ENCODE results near the gene S100A4.

DNA sequence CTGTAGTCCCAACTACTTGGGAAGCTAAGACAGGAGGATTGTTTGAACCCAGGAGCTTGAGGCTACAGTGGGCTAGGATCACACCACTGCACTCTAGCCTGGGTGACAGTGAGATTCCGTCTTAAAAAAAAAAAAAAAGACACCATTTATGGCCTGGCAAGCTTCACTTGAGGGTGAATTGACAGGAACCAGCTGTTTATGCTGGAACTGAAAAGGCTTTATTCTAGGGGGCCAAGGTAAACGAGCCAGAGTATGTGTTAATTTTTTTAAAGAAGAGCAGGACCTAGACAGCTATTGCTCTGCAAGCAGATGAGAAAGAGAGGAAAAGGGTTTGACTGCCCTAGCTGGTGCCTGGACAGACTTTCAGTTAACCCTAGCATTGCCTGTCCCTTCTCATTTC, 46.9 kb downstream of the S100A4 start:
- TF ChIP-seq SP1 (CRISPR knock-in tag; conservative IDR thresholded peaks at IDR 0.05): no peak
- TF ChIP-seq, protein P1, sequence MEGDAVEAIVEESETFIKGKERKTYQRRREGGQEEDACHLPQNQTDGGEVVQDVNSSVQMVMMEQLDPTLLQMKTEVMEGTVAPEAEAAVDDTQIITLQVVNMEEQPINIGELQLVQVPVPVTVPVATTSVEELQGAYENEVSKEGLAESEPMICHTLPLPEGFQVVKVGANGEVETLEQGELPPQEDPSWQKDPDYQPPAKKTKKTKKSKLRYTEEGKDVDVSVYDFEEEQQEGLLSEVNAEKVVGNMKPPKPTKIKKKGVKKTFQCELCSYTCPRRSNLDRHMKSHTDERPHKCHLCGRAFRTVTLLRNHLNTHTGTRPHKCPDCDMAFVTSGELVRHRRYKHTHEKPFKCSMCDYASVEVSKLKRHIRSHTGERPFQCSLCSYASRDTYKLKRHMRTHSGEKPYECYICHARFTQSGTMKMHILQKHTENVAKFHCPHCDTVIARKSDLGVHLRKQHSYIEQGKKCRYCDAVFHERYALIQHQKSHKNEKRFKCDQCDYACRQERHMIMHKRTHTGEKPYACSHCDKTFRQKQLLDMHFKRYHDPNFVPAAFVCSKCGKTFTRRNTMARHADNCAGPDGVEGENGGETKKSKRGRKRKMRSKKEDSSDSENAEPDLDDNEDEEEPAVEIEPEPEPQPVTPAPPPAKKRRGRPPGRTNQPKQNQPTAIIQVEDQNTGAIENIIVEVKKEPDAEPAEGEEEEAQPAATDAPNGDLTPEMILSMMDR (IDR thresholded peaks at IDR 0.05): no peak
- TF ChIP-seq FOXP1 (CRISPR knock-in tag; IDR thresholded peaks at IDR 0.05; ENCODE audit: borderline replicate concordance): no peak
- TF ChIP-seq, protein P2, sequence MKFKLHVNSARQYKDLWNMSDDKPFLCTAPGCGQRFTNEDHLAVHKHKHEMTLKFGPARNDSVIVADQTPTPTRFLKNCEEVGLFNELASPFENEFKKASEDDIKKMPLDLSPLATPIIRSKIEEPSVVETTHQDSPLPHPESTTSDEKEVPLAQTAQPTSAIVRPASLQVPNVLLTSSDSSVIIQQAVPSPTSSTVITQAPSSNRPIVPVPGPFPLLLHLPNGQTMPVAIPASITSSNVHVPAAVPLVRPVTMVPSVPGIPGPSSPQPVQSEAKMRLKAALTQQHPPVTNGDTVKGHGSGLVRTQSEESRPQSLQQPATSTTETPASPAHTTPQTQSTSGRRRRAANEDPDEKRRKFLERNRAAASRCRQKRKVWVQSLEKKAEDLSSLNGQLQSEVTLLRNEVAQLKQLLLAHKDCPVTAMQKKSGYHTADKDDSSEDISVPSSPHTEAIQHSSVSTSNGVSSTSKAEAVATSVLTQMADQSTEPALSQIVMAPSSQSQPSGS (CRISPR knock-in tag; IDR thresholded peaks at IDR 0.05; ENCODE audit: borderline replicate concordance, low read depth): no peak
- no peak for TF ChIP-seq USF1 (CRISPR knock-in tag; IDR thresholded peaks at IDR 0.05)
- TF ChIP-seq HMGA2 (CRISPR knock-in tag; IDR thresholded peaks at IDR 0.05): no peak

Data from WTC11 (cell line).